ENCODE results near the gene RNF144A. TPM values are rescaled to one million over a fixed set of nuclear protein-coding genes. Genes with fewer than 3 reads are reported as not detected.

The RNF144A gene
- total RNA-seq, 1 experiment from 2014 or later: 13.0 TPM

- CTCF ChIA-PET: no interaction called here
- BruUV-seq (replicated peaks): no TSS peak
Observed at GRCh38 chr2:6881046-6881445, 36.2 kb upstream of the RNF144A start.

More at GRCh38 chr2:6881046-6881445, 36.2 kb upstream of the RNF144A start:
- peaks cover 19% of the 10 kb centered on the region; the same call in 1 of the 2 replicates for H3K27me3 ChIP-seq (ENCODE audit: insufficient read depth, low read length)
- H3K27ac ChIP-seq (ENCODE audit: low read depth, low read length): no peak overlapping the region
- H3K36me3 ChIP-seq (ENCODE audit: control insufficient read depth in 1 of 2, insufficient read depth in 2 of 2, low read length in 2 of 2): no peaks in the 10 kb centered on the region
- H3K9me3 ChIP-seq (ENCODE audit: control insufficient read depth in 1 of 2, insufficient read depth in 1 of 2, low read depth in 1 of 2, low read length in 2 of 2): no peaks in the 10 kb centered on the region
- H3K4me1 ChIP-seq (ENCODE audit: control insufficient read depth in 1 of 2, insufficient read depth in 2 of 2, low read length in 2 of 2): peaks cover 0 to 10% of the 10 kb centered on the region in 2 experiments; a peak in 1 of 4 replicates
- H2AFZ ChIP-seq (ENCODE audit: low read depth, low read length, poor library complexity, severe bottlenecking): no peak overlapping the region
- H3K79me2 ChIP-seq (ENCODE audit: insufficient read depth, low read length): no peaks in the 10 kb centered on the region
- TF ChIP-seq RAD21 (IDR thresholded peaks at IDR 0.05; ENCODE audit: low read depth): no peak
- TF ChIP-seq CEBPB (IDR thresholded peaks at IDR 0.05; ENCODE audit: low read depth): no peak
- no peak for TF ChIP-seq JUND (IDR thresholded peaks at IDR 0.05)
- no peak for TF ChIP-seq FOSL1 (IDR thresholded peaks at IDR 0.05; ENCODE audit: low read depth)
- no peak for TF ChIP-seq ZBTB33 (IDR thresholded peaks at IDR 0.05; ENCODE audit: extremely low read depth, insufficient replicate concordance, low read length)
- no peak for TF ChIP-seq ZFX (IDR thresholded peaks at IDR 0.05)
- TF ChIP-seq CBX3 (IDR thresholded peaks at IDR 0.05; ENCODE audit: low read depth): no peak
- no peak for TF ChIP-seq REST (IDR thresholded peaks at IDR 0.05; ENCODE audit: low read depth)
- TF ChIP-seq ZNF274 (IDR thresholded peaks at IDR 0.05; ENCODE audit: low read depth, low read length): no peak
- TF ChIP-seq ATF3 (IDR thresholded peaks at IDR 0.05): no peak
- no peak for TF ChIP-seq CTCF (IDR thresholded peaks at IDR 0.05 in 2 of 3, conservative IDR thresholded peaks at IDR 0.05 in 1 of 3; ENCODE audit: borderline replicate concordance in 1 of 3, insufficient read depth in 1 of 3, low read depth in 2 of 3, low read length in 2 of 3)
- no peak for TF ChIP-seq POLR2AphosphoS5 (IDR thresholded peaks at IDR 0.05; ENCODE audit: low read depth, low read length)
- TF ChIP-seq TCF7L2 (IDR thresholded peaks at IDR 0.05; ENCODE audit: borderline replicate concordance, extremely low read depth, insufficient read depth, insufficient read length): no peak
- TF ChIP-seq EZH2phosphoT487 (IDR thresholded peaks at IDR 0.05; ENCODE audit: borderline replicate concordance): no peak
- TF ChIP-seq YY1 (IDR thresholded peaks at IDR 0.05; ENCODE audit: extremely low read depth, insufficient replicate concordance, low read depth, low read length): no peak
- TF ChIP-seq SIN3A (IDR thresholded peaks at IDR 0.05; ENCODE audit: low read depth): no peak
- TF ChIP-seq SRF (IDR thresholded peaks at IDR 0.05; ENCODE audit: low read depth): no peak
- no peak for TF ChIP-seq ELF1 (IDR thresholded peaks at IDR 0.05; ENCODE audit: borderline replicate concordance, low read depth)
- no peak for DNase-seq (ENCODE audit: low read depth, low spot score)
- no peaks in the 10 kb centered on the region for H3K9me2 ChIP-seq (ENCODE audit: insufficient read depth)
- RAD21 ChIA-PET (ENCODE audit: low non-redundant PET in 1 of 2, low total read pairs in 2 of 2, uncharacterized antibody in 2 of 2, unreplicated experiment in 2 of 2): no interaction called here
- no peak for ATAC-seq
- H4K20me1 ChIP-seq (ENCODE audit: insufficient read depth): no peaks in the 10 kb centered on the region
- POLR2A ChIA-PET: no interaction called here
- H3K4me2 ChIP-seq (ENCODE audit: low read length): no peak overlapping the region
- H3K9ac ChIP-seq (ENCODE audit: low read length): no peak overlapping the region
- intact Hi-C loops (cut with micrococcal nuclease): no loop called here
- no peak overlapping the region for H3K4me3 ChIP-seq (replicated peaks in 1 of 2; ENCODE audit: low read depth in 1 of 2, low read length in 2 of 2)

Measured in HCT116 (cell line).